ENCODE results near the gene E2F8. TPM values are rescaled to one million over a fixed set of nuclear protein-coding genes. Genes with fewer than 3 reads are reported as not detected.

Gene E2F8
- total and polyA plus RNA-seq, 10 of the 15 experiments (the other 5 are each of a cell fraction or from before 2014, with no cell fraction given), result 8.8 to 28.1 (median 18.5) TPM

- no peaks in the 10 kb centered on the region for H3K79me2 ChIP-seq (ENCODE audit: control insufficient read depth, insufficient read depth, low read length)
- H3K4me3 ChIP-seq, result no peak overlapping the region
- no peaks in the 10 kb centered on the region for H3K36me3 ChIP-seq (ENCODE audit: control insufficient read depth in 2 of 2, insufficient read depth in 2 of 2, low read length in 1 of 2)
- H3K27ac ChIP-seq (ENCODE audit: control insufficient read depth, insufficient read depth), result no peak overlapping the region
- DNase-seq (ENCODE audit: low read depth, low spot score) (no peak), ATAC-seq (no peak), FAIRE-seq (no peak)
- intact Hi-C loops (cut with micrococcal nuclease; ENCODE audit: unreplicated experiment) (no loop called here), in situ Hi-C loops (cut with MboI) (no loop called here)
- H3K9ac ChIP-seq (ENCODE audit: control insufficient read depth, insufficient read depth, low read length), result no peak overlapping the region
- TF ChIP-seq CBFB (IDR thresholded peaks at IDR 0.05; ENCODE audit: low read depth) (no peak), TBL1XR1 (IDR thresholded peaks at IDR 0.05; ENCODE audit: low read depth, low read length) (no peak)
- CTCF ChIA-PET, result interaction anchor here (0.6 to 9.1 kb wide), 4 partner anchors 193 to 308 kb away, joined by 3 to 103 read pairs (median 6); no protein-coding TSS in a partner anchor
- POLR2A ChIA-PET, result no interaction called here
- H4K20me1 ChIP-seq (ENCODE audit: control insufficient read depth, insufficient read depth), result no peaks in the 10 kb centered on the region
- no peaks in the 10 kb centered on the region for H3K9me3 ChIP-seq (replicated peaks; ENCODE audit: control insufficient read depth, insufficient read depth, low read length)
- H3K27me3 ChIP-seq (replicated peaks in 1 of 2; ENCODE audit: control insufficient read depth in 2 of 2, insufficient read depth in 2 of 2, low read length in 1 of 2), result peaks cover 0 to 3% of the 10 kb centered on the region in 2 experiments; a peak in 2 of 4 replicates
- 43% methylated on average over 3 of the region's 3 CpGs for WGBS (ENCODE audit: insufficient coverage, insufficient replicate concordance, low lambda C conversion rate, missing lambda C conversion rate)
- no peak overlapping the region for H2AFZ ChIP-seq (ENCODE audit: control insufficient read depth, low read depth, low read length)
- no peak overlapping the region for H3K4me2 ChIP-seq (ENCODE audit: control insufficient read depth, insufficient read depth)
- no peaks in the 10 kb centered on the region for H3K4me1 ChIP-seq (ENCODE audit: control insufficient read depth, insufficient read depth, low read length)
- RAD21 ChIA-PET (ENCODE audit: unreplicated experiment), result no interaction called here
- BruUV-seq (replicated peaks), result no TSS peak
- SMC1A ChIA-PET (ENCODE audit: uncharacterized antibody, unreplicated experiment), result interaction anchor here (1.6 kb wide), 1 partner anchor 300 kb away, joined by 3 read pairs; no protein-coding TSS in a partner anchor
These were observed 22.6 kb upstream of the E2F8 start for GRCh38 chr11:19263333-19263732.

DNA sequence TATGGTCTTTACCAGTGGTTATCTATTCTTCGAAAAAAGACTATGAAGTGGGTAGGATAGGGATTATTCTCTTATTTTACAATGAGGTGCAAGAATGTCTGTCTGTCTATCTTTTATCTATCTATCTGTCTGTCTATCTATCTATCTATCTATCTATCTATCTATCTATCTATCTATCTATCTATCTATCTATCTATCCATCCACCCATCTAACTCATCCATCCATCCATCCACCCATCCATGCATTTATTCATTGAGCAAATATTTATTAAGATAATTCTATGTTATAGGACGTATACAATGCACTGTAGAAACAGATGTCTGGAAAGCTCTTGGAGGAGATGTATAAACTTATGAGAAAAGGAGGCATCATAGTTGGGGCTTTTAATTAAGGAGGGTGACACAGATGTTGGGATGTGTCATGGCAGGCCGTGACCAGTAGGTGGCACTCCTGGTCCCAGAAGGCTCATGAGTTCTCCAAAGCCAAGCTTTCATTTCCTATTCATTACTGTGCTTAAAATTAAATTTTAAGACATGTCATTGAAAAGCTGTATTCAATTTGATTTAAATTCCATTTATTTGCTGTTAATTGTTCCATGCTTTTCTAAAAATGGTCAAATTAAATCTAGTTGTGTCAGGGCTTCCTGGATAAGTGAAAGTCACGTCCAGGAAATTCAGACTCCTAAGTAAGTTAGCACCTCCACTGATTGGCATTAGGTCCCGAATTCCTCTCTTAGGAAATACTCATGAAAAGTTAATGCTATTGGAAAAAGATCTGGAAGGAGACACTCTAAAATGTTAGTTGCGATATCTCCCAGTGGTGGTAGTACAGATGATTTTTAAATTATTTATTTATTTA is 19.0 kb upstream of the E2F8 start:
- in situ Hi-C loops (cut with MboI) (no loop called here), intact Hi-C loops (cut with micrococcal nuclease; ENCODE audit: unreplicated experiment) (loop anchor here (1.0 to 10.0 kb wide), 5 partner anchors 51 to 645 kb away; no protein-coding TSS in a partner anchor)
- Histone ChIP-seq H2AFZ (ENCODE audit: control insufficient read depth, low read depth, low read length) (no peak overlapping the region), H3K4me2 (ENCODE audit: control insufficient read depth, insufficient read depth) (no peak overlapping the region), H3K9me3 (replicated peaks; ENCODE audit: control insufficient read depth, insufficient read depth, low read length) (no peaks in the 10 kb centered on the region; the same call in 2 of the 3 replicates), H3K4me1 (ENCODE audit: control insufficient read depth, insufficient read depth, low read length) (no peaks in the 10 kb centered on the region; the same call in 1 of the 2 replicates), H3K79me2 (ENCODE audit: control insufficient read depth, insufficient read depth, low read length) (no peaks in the 10 kb centered on the region), H3K27me3 (replicated peaks in 1 of 2; ENCODE audit: control insufficient read depth in 2 of 2, insufficient read depth in 2 of 2, low read length in 1 of 2) (no peaks in the 10 kb centered on the region; a peak in 1 of 4 replicates), H4K20me1 (ENCODE audit: control insufficient read depth, insufficient read depth) (no peaks in the 10 kb centered on the region), H3K27ac (ENCODE audit: control insufficient read depth, insufficient read depth) (no peak overlapping the region), H3K4me3 (no peak overlapping the region), H3K36me3 (ENCODE audit: control insufficient read depth in 2 of 2, insufficient read depth in 2 of 2, low read length in 1 of 2) (no peaks in the 10 kb centered on the region), H3K9ac (ENCODE audit: control insufficient read depth, insufficient read depth, low read length) (no peak overlapping the region)
- POLR2A ChIA-PET, result no interaction called here
- CTCF ChIA-PET, result interaction anchor here (0.6 to 9.1 kb wide), 40 partner anchors 9 to 483 kb away, joined by 3 to 103 read pairs (median 4); no protein-coding TSS in a partner anchor
- ATAC-seq (peak; percentile 91), FAIRE-seq (peak; percentile 96), DNase-seq (ENCODE audit: low read depth, low spot score) (no peak)
- SMC1A ChIA-PET (ENCODE audit: uncharacterized antibody, unreplicated experiment), result interaction anchor here (0.6 to 2.1 kb wide), 13 partner anchors 35 to 603 kb away, joined by 3 to 12 read pairs (median 4); no protein-coding TSS in a partner anchor
- RAD21 ChIA-PET (ENCODE audit: unreplicated experiment), result interaction anchor here (0.7 to 2.4 kb wide), 12 partner anchors 35 to 295 kb away, joined by 3 to 15 read pairs (median 3); no protein-coding TSS in a partner anchor
- WGBS (ENCODE audit: insufficient coverage, insufficient replicate concordance, low lambda C conversion rate, missing lambda C conversion rate), result 33% methylated on average over 6 of the region's 6 CpGs
- BruUV-seq (replicated peaks), result no TSS peak
- TF ChIP-seq ZNF274 (IDR thresholded peaks at IDR 0.05; ENCODE audit: insufficient read depth, insufficient read length) (no peak), SREBF1 (IDR thresholded peaks at IDR 0.05; ENCODE audit: low read length) (no peak), NFYB (IDR thresholded peaks at IDR 0.05; ENCODE audit: insufficient read depth, low read depth, low read length) (no peak), ZNF217 (IDR thresholded peaks at IDR 0.05) (no peak), E2F8 (IDR thresholded peaks at IDR 0.05; ENCODE audit: low read depth, partially characterized antibody) (no peak), FOXM1 (IDR thresholded peaks at IDR 0.05; ENCODE audit: low read depth, low read length) (no peak), YY1 (IDR thresholded peaks at IDR 0.05; ENCODE audit: low read depth, low read length) (0 out of 2 replicates have a peak, but pooled peaks have one; percentile 38), POLR2AphosphoS2 (IDR thresholded peaks at IDR 0.05; ENCODE audit: low read depth, low read length) (no peak), POLR2A (IDR thresholded peaks at IDR 0.05; ENCODE audit: low read depth, low read length) (no peak), MEF2A (IDR thresholded peaks at IDR 0.05; ENCODE audit: insufficient read depth, low read depth, low read length) (no peak), RAD21 (IDR thresholded peaks at IDR 0.05; ENCODE audit: insufficient read depth, low read depth, low read length) (peak; percentile 78)
